Measurements from ENCODE around the gene FAM20A. TPM values are rescaled to one million over a fixed set of nuclear protein-coding genes. Genes with fewer than 3 reads are reported as not detected.

FAM20A gene
- total and polyA plus RNA-seq, 9 of the 15 experiments (the other 6 are each of a cell fraction or from before 2014, with no cell fraction given), result 0.07 TPM; not detected in 8

- FAIRE-seq, result no peak
- H2AFZ ChIP-seq (ENCODE audit: low read depth, low read length), result no peak overlapping the region
- no peaks in the 10 kb centered on the region for H3K27me3 ChIP-seq (ENCODE audit: control insufficient read depth in 2 of 2, insufficient read depth in 2 of 2, low read length in 2 of 2)
- ATAC-seq, result no peak
- no peak for DNase-seq (ENCODE audit: extremely low read depth in 1 of 4, low spot score in 3 of 4)
- H3K4me2 ChIP-seq (ENCODE audit: insufficient read depth, low read length), result no peak overlapping the region
- H3K9ac ChIP-seq (ENCODE audit: insufficient read depth in 1 of 2, low read depth in 2 of 2, low read length in 2 of 2), result no peak overlapping the region
- 3% methylated on average over 3 of the region's 5 CpGs for WGBS (ENCODE audit: insufficient coverage, low coverage, missing lambda C conversion rate)
- intact Hi-C loops (cut with micrococcal nuclease), result loop anchor here (1.0 to 5.0 kb wide), 2 partner anchors 146 to 147 kb away; no protein-coding TSS in a partner anchor
- no peak overlapping the region for H3K27ac ChIP-seq (ENCODE audit: extremely low read depth, low read depth, low read length)
- no peaks in the 10 kb centered on the region for H3K79me2 ChIP-seq (ENCODE audit: control insufficient read depth, insufficient read depth, low read length)
- H3K36me3 ChIP-seq (ENCODE audit: control insufficient read depth, insufficient read depth, low read length), result no peaks in the 10 kb centered on the region
- H4K20me1 ChIP-seq (replicated peaks; ENCODE audit: control insufficient read depth, insufficient read depth, low read length), result no peaks in the 10 kb centered on the region
- no peaks in the 10 kb centered on the region for H3K9me3 ChIP-seq (replicated peaks; ENCODE audit: control insufficient read depth, insufficient read depth, low read depth, low read length)
- no TSS peak for BruUV-seq (replicated peaks)
- no peaks in the 10 kb centered on the region for H3K9me1 ChIP-seq (ENCODE audit: control insufficient read depth, insufficient read depth, low read length)
- no peaks in the 10 kb centered on the region for H3K4me1 ChIP-seq (replicated peaks in 1 of 2; ENCODE audit: control insufficient read depth in 2 of 2, insufficient read depth in 2 of 2, low read length in 2 of 2)
- H3K4me3 ChIP-seq, result no peak overlapping the region
- POLR2A ChIA-PET, result no interaction called here
- in situ Hi-C loops (cut with MboI), result no loop called here
- CTCF ChIA-PET (ENCODE audit: low intra/inter-chr PET ratio), result interaction anchor here (0.6 kb wide), 1 partner anchor 121 kb away, joined by 3 read pairs; no protein-coding TSS in a partner anchor
- TF ChIP-seq LEF1 (IDR thresholded peaks at IDR 0.05) (no peak), ZNF311 (CRISPR knock-in tag; IDR thresholded peaks at IDR 0.05) (no peak), ZBTB40 (IDR thresholded peaks at IDR 0.05) (no peak), ZBTB40 (CRISPR knock-in tag; IDR thresholded peaks at IDR 0.05) (no peak), FOS (IDR thresholded peaks at IDR 0.05; ENCODE audit: extremely low read depth, insufficient read length) (no peak), ZC3H11A (IDR thresholded peaks at IDR 0.05; ENCODE audit: low read depth, low read length) (no peak)
- TF ChIP-seq, protein P1, sequence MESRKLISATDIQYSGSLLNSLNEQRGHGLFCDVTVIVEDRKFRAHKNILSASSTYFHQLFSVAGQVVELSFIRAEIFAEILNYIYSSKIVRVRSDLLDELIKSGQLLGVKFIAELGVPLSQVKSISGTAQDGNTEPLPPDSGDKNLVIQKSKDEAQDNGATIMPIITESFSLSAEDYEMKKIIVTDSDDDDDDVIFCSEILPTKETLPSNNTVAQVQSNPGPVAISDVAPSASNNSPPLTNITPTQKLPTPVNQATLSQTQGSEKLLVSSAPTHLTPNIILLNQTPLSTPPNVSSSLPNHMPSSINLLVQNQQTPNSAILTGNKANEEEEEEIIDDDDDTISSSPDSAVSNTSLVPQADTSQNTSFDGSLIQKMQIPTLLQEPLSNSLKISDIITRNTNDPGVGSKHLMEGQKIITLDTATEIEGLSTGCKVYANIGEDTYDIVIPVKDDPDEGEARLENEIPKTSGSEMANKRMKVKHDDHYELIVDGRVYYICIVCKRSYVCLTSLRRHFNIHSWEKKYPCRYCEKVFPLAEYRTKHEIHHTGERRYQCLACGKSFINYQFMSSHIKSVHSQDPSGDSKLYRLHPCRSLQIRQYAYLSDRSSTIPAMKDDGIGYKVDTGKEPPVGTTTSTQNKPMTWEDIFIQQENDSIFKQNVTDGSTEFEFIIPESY (CRISPR knock-in tag; IDR thresholded peaks at IDR 0.05), result no peak
- TF ChIP-seq, protein P2, sequence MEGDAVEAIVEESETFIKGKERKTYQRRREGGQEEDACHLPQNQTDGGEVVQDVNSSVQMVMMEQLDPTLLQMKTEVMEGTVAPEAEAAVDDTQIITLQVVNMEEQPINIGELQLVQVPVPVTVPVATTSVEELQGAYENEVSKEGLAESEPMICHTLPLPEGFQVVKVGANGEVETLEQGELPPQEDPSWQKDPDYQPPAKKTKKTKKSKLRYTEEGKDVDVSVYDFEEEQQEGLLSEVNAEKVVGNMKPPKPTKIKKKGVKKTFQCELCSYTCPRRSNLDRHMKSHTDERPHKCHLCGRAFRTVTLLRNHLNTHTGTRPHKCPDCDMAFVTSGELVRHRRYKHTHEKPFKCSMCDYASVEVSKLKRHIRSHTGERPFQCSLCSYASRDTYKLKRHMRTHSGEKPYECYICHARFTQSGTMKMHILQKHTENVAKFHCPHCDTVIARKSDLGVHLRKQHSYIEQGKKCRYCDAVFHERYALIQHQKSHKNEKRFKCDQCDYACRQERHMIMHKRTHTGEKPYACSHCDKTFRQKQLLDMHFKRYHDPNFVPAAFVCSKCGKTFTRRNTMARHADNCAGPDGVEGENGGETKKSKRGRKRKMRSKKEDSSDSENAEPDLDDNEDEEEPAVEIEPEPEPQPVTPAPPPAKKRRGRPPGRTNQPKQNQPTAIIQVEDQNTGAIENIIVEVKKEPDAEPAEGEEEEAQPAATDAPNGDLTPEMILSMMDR (IDR thresholded peaks at IDR 0.05 in 2 of 3, conservative IDR thresholded peaks at IDR 0.05 in 1 of 3; ENCODE audit: insufficient read depth in 2 of 3, low read depth in 1 of 3, low read length in 3 of 3), result no peak
Observed at GRCh38 chr17:68614718-68615117, 13.6 kb upstream of the FAM20A start.

Data from K562 (cell line).